Thyroid gland (tissue), 4 donors: ENCODE measurements around the gene SUCLG2. TPM values are rescaled to one million over a fixed set of nuclear protein-coding genes. Genes with fewer than 3 reads are reported as not detected.

Experiments used
- DNase-seq, 2 donors: peaks; one replicate each; pipeline ENCODE4 v3.0.0-alpha.2; 2019
- H3K27ac ChIP-seq, 3 donors: fragments of 200-600 bp; sonication (generic); 1 replicate in 2 of 3; 2 replicates in 1 of 3; pipeline ENCODE4 v1.5.1; 2016 to 2019; ENCODE audit warnings: mild to moderate bottlenecking in 1 of 3, moderate library complexity in 1 of 3
- H3K27me3 ChIP-seq: fragments of 200-600 bp; sonication (generic); one replicate; pipeline ENCODE4 v1.5.1; 2019
- H3K36me3 ChIP-seq, 2 donors: fragments of 200-600 bp; sonication (generic); one replicate each; pipeline ENCODE4 v1.5.1; 2016 to 2019
- H3K4me1 ChIP-seq, 2 donors: fragments of 200-600 bp; sonication (generic); one replicate each; pipeline ENCODE4 v1.5.1; 2017 to 2019
- H3K4me3 ChIP-seq, 3 donors: fragments of 200-600 bp; sonication (generic); replicated peaks in 1 of 3; 1 replicate in 2 of 3; 2 replicates in 1 of 3; pipeline ENCODE4 v1.5.1; 2016; ENCODE audit warnings: mild to moderate bottlenecking in 1 of 3
- H3K9me3 ChIP-seq: fragments of 200-600 bp; sonication (generic); one replicate; pipeline ENCODE4 v1.5.1; 2017
- POLR2A ChIP-seq, 2 donors: fragments of 450-650 bp; IDR thresholded peaks; one replicate each; pipeline ENCODE4 v1.6.1; 2017; ENCODE audit warnings: antibody characterized with exemption in 2 of 2, mild to moderate bottlenecking in 2 of 2, moderate library complexity in 1 of 2
- WGBS, 2 donors: methylation state at CpG; one replicate each; pipeline ENCODE4 v1.1.5; 2017; 5-methylcytosine and 5-hydroxymethylcytosine counted together
- intact Hi-C: fragments of 100-400 bp; cut with DNase I; formaldehyde crosslinking; loops from one replicate; pipeline ENCODE4 v1.15.1; 2023
- total RNA-seq, 4 donors: library from RNA; depleted of rRNA; stranded (reverse); fragments of >200 nt; gene quantifications; one replicate each; pipeline ENCODE4 v1.2.3, GENCODE V29; 2016
- TF ChIP-seq, protein P1 (sequence below), 6 experiments: fragments of 200-600 bp in 3 of 6; fragments of 450-650 bp in 3 of 6; sonication (generic) in 3 of 6; IDR thresholded peaks; one replicate each; pipeline ENCODE4 v1.5.1; 2016 to 2019; ENCODE audit warnings: antibody characterized with exemption in 6 of 6, mild to moderate bottlenecking in 2 of 6, inconsistent platforms in 1 of 6, moderate library complexity in 1 of 6

SUCLG2 gene
- total RNA-seq, 4 donors from 2014 or later = 64.4 to 70.9 (median 70.7) TPM

- no peak overlapping the region for H3K27ac ChIP-seq
- no peaks in the 10 kb centered on the region for H3K9me3 ChIP-seq
- no peaks in the 10 kb centered on the region for H3K27me3 ChIP-seq
- peaks cover 0 to 6% of the 10 kb centered on the region in 2 donors for H3K4me1 ChIP-seq
- H3K4me3 ChIP-seq = no peak overlapping the region
- WGBS, 2 donors = 93 to 95% methylated on average over 8 of the region's 8 CpGs
- H3K36me3 ChIP-seq = no peaks in the 10 kb centered on the region
- DNase-seq = no peak
- TF ChIP-seq, protein P1, sequence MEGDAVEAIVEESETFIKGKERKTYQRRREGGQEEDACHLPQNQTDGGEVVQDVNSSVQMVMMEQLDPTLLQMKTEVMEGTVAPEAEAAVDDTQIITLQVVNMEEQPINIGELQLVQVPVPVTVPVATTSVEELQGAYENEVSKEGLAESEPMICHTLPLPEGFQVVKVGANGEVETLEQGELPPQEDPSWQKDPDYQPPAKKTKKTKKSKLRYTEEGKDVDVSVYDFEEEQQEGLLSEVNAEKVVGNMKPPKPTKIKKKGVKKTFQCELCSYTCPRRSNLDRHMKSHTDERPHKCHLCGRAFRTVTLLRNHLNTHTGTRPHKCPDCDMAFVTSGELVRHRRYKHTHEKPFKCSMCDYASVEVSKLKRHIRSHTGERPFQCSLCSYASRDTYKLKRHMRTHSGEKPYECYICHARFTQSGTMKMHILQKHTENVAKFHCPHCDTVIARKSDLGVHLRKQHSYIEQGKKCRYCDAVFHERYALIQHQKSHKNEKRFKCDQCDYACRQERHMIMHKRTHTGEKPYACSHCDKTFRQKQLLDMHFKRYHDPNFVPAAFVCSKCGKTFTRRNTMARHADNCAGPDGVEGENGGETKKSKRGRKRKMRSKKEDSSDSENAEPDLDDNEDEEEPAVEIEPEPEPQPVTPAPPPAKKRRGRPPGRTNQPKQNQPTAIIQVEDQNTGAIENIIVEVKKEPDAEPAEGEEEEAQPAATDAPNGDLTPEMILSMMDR (IDR thresholded peaks at IDR 0.05) = no peak
- TF ChIP-seq POLR2A (IDR thresholded peaks at IDR 0.05) = no peak
- intact Hi-C loops = no loop called here
These were observed 55.4 kb downstream of the SUCLG2 start for GRCh38 chr3:67598814-67599556.

DNA sequence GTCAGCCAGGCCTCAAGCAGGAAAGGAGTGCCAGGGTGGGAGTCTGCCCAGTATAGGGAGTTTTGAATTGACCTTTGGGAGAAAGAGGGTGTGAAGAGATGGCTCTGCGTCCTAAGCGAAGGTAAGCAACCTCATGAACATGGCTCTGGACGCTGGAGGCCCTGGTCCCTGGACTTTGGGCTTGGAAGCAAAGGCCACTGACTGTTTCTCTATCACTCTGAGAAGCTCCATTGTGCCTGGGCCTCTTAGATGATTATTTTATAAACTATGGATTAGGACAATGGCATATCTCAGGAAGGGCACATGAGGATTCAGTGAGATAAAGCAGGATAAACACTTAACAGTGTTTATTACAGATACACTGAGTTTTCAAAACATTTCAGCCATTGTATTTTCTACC lies 59.0 kb downstream of the SUCLG2 start:
- Histone ChIP-seq H3K36me3 (no peaks in the 10 kb centered on the region), H3K9me3 (no peaks in the 10 kb centered on the region), H3K27ac (peak overlapping the region in 1 of 3 donors; percentile 14), H3K4me1 (peaks cover 0 to 6% of the 10 kb centered on the region in 2 donors), H3K4me3 (no peak overlapping the region), H3K27me3 (no peaks in the 10 kb centered on the region)
- intact Hi-C loops = no loop called here
- no peak for DNase-seq
- TF ChIP-seq, protein P1 (IDR thresholded peaks at IDR 0.05) = no peak
- TF ChIP-seq POLR2A (IDR thresholded peaks at IDR 0.05) = no peak
- 83 to 87% methylated on average over 3 of the region's 3 CpGs for WGBS, 2 donors

- Histone ChIP-seq H3K36me3 (no peaks in the 10 kb centered on the region), H3K4me3 (no peak overlapping the region), H3K9me3 (no peaks in the 10 kb centered on the region), H3K27ac (no peak overlapping the region), H3K27me3 (no peaks in the 10 kb centered on the region), H3K4me1 (peaks cover 0 to 6% of the 10 kb centered on the region in 2 donors)
- DNase-seq = peak; percentile 18 to 29
- TF ChIP-seq, protein P1 (IDR thresholded peaks at IDR 0.05) = peak in 2 of 6 experiments; percentile 15 to 16
- TF ChIP-seq POLR2A (IDR thresholded peaks at IDR 0.05) = no peak
- intact Hi-C loops = no loop called here
- 69 to 93% methylated on average over 2 to 4 of the region's 4 CpGs for WGBS, 2 donors
These were observed 60.6 kb downstream of the SUCLG2 start for GRCh38 chr3:67593761-67594234.

- intact Hi-C loops = no loop called here
- TF ChIP-seq, protein P1 (IDR thresholded peaks at IDR 0.05) = no peak
- no peak for TF ChIP-seq POLR2A (IDR thresholded peaks at IDR 0.05)
- Histone ChIP-seq H3K4me1 (peaks cover 0 to 6% of the 10 kb centered on the region in 2 donors), H3K4me3 (no peak overlapping the region), H3K9me3 (no peaks in the 10 kb centered on the region), H3K27ac (no peak overlapping the region), H3K27me3 (no peaks in the 10 kb centered on the region), H3K36me3 (no peaks in the 10 kb centered on the region)
- DNase-seq = no peak
These were observed 62.4 kb downstream of the SUCLG2 start for GRCh38 chr3:67592057-67592456.

DNA sequence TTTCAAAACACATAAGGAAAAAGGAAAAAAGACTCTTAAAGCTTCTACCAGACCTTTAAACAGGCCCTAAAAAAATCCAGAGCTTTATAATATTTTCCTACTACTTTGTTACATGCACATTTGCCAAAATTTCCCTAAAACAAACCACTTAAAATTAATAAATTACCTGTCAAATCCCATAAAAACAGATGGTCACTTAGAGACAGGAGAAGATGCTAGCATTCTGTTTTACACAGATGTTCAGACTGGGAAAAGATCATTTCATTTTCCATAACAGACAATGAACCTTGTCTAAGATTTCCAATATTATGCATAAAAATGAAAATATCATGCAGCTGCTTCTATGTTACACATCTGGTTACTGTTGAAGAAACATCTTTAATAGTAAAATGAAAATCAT lies 66.6 kb downstream of the SUCLG2 start:
- Histone ChIP-seq H3K36me3 (no peaks in the 10 kb centered on the region), H3K27me3 (no peaks in the 10 kb centered on the region), H3K9me3 (no peaks in the 10 kb centered on the region), H3K4me3 (no peak overlapping the region), H3K27ac (no peak overlapping the region), H3K4me1 (peaks cover 0 to 7% of the 10 kb centered on the region in 2 donors)
- intact Hi-C loops = no loop called here
- DNase-seq = no peak
- TF ChIP-seq, protein P1 (IDR thresholded peaks at IDR 0.05) = no peak
- TF ChIP-seq POLR2A (IDR thresholded peaks at IDR 0.05) = no peak
